Endothelial cell of umbilical vein (primary cell): ENCODE results near the gene CCDC182.

Experiments
- EZH2 ChIP-seq: IDR thresholded peaks from 2 replicates; pipeline ENCODE4 v1.6.1; 2012; ENCODE audit warnings: borderline replicate concordance, low read depth, mild to moderate bottlenecking, moderate library complexity, low read length, inconsistent platforms; ENCODE audit not compliant: severe bottlenecking
- GATA2 ChIP-seq: IDR thresholded peaks from 2 replicates; pipeline ENCODE4 v1.7.0; 2011; ENCODE audit warnings: low read depth, mild to moderate bottlenecking, moderate library complexity, mixed read lengths, low read length; ENCODE audit not compliant: insufficient read length, insufficient read depth
- JUN ChIP-seq: IDR thresholded peaks from 2 replicates; pipeline ENCODE4 v1.6.1; 2011; ENCODE audit warnings: borderline replicate concordance, low read depth; ENCODE audit not compliant: insufficient read length, insufficient read depth
- POLR2A ChIP-seq: IDR thresholded peaks from 2 replicates; pipeline ENCODE4 v1.6.1; 2012; ENCODE audit warnings: low read depth, mild to moderate bottlenecking, control low read depth, low read length
- TF ChIP-seq, protein P1 (sequence below), 2 donors: IDR thresholded peaks; 1 replicate in 1 of 2; 2 replicates in 1 of 2; pipeline ENCODE4 v1.5.1; 2011; ENCODE audit warnings: low read length in 2 of 2, mild to moderate bottlenecking in 2 of 2, moderate library complexity in 2 of 2, control low read depth in 1 of 2, inconsistent platforms in 1 of 2, low read depth in 1 of 2; ENCODE audit not compliant: insufficient read depth in 1 of 2; ENCODE audit errors: extremely low read depth in 1 of 2
- TF ChIP-seq, protein P2 (sequence below): IDR thresholded peaks from 2 replicates; pipeline ENCODE4 v1.6.1; 2011; ENCODE audit not compliant: insufficient read depth, insufficient read length

DNA sequence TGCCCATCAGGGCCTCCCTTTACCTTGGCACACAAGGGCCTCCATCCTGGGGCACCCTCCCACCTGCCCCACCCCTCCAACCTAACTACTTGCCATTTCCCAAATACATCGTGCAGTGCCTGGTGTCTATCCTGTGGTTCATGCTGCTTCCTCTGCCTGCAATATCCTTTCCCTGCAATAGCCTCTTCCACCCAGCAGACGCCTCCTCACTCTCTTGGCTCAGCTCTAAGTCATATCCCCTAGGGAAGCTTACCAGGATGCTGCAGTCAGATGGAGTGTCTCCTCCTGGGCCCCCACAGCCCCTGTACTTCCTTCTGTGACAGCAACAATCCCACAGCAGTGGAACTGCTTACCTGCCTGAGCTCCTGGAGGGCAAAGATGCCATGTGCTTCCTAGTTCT, 36.7 kb downstream of the CCDC182 start:
- TF ChIP-seq, protein P1, sequence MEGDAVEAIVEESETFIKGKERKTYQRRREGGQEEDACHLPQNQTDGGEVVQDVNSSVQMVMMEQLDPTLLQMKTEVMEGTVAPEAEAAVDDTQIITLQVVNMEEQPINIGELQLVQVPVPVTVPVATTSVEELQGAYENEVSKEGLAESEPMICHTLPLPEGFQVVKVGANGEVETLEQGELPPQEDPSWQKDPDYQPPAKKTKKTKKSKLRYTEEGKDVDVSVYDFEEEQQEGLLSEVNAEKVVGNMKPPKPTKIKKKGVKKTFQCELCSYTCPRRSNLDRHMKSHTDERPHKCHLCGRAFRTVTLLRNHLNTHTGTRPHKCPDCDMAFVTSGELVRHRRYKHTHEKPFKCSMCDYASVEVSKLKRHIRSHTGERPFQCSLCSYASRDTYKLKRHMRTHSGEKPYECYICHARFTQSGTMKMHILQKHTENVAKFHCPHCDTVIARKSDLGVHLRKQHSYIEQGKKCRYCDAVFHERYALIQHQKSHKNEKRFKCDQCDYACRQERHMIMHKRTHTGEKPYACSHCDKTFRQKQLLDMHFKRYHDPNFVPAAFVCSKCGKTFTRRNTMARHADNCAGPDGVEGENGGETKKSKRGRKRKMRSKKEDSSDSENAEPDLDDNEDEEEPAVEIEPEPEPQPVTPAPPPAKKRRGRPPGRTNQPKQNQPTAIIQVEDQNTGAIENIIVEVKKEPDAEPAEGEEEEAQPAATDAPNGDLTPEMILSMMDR (IDR thresholded peaks at IDR 0.05; ENCODE audit: extremely low read depth in 1 of 2, insufficient read depth in 1 of 2, low read depth in 1 of 2, low read length in 2 of 2): no peak
- no peak for TF ChIP-seq EZH2
- no peak for TF ChIP-seq POLR2A
- TF ChIP-seq JUN: no peak
- TF ChIP-seq, protein P2, sequence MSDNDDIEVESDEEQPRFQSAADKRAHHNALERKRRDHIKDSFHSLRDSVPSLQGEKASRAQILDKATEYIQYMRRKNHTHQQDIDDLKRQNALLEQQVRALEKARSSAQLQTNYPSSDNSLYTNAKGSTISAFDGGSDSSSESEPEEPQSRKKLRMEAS: no peak
- no peak for TF ChIP-seq GATA2
